Smooth muscle cell (in vitro differentiated cells): ENCODE results near the gene SCTR. TPM values are rescaled to one million over a fixed set of nuclear protein-coding genes. Genes with fewer than 3 reads are reported as not detected.

Experiments
- DNase-seq: peaks from one replicate; lab custom pipeline; 2025; ENCODE audit not compliant: unreplicated experiment; lab: John Stamatoyannopoulos, UW
- H2AFZ ChIP-seq: fragments of 200-600 bp; sonication (generic); 2 replicates; pipeline ENCODE4 v1.6.0; 2016; ENCODE audit warnings: antibody characterized with exemption, low read depth, mild to moderate bottlenecking
- H3F3A ChIP-seq: fragments of 200-600 bp; sonication (generic); 2 replicates; pipeline ENCODE4 v1.6.0; 2017; ENCODE audit warnings: antibody characterized with exemption, low read depth
- H3K27ac ChIP-seq: fragments of 200-600 bp; sonication (generic); 2 replicates; pipeline ENCODE4 v1.5.1; 2016; ENCODE audit warnings: low read depth, mild to moderate bottlenecking
- H3K27me3 ChIP-seq: fragments of 200-600 bp; sonication (generic); 2 replicates; pipeline ENCODE4 v1.6.1; 2016; ENCODE audit warnings: low read depth, mild to moderate bottlenecking
- H3K36me3 ChIP-seq: fragments of 200-600 bp; sonication (generic); 2 replicates; pipeline ENCODE4 v1.5.1; 2016; ENCODE audit warnings: low read depth
- H3K4me1 ChIP-seq: fragments of 200-600 bp; sonication (generic); 2 replicates; pipeline ENCODE4 v1.5.1; 2016; ENCODE audit warnings: low read depth
- H3K4me2 ChIP-seq: fragments of 200-600 bp; sonication (generic); 2 replicates; pipeline ENCODE4 v1.6.0; 2016; ENCODE audit warnings: mild to moderate bottlenecking
- H3K4me3 ChIP-seq: fragments of 200-600 bp; sonication (generic); 2 replicates; pipeline ENCODE4 v1.5.1; 2016; ENCODE audit warnings: mild to moderate bottlenecking
- H3K79me2 ChIP-seq: fragments of 200-600 bp; sonication (generic); 2 replicates; pipeline ENCODE4 v1.6.0; 2016; ENCODE audit warnings: low read depth, mild to moderate bottlenecking
- H3K9ac ChIP-seq: fragments of 200-600 bp; sonication (generic); 2 replicates; pipeline ENCODE4 v1.6.0; 2016; ENCODE audit warnings: low read depth
- H3K9me3 ChIP-seq: fragments of 200-600 bp; sonication (generic); replicated peaks from 2 replicates; pipeline ENCODE4 v1.5.1; 2016; ENCODE audit warnings: low read depth
- H4K20me1 ChIP-seq: fragments of 200-600 bp; sonication (generic); 2 replicates; pipeline ENCODE4 v1.6.0; 2016; ENCODE audit warnings: low read depth
- WGBS: methylation state at CpG from one replicate; pipeline ENCODE4 v1.1.7; 2016; ENCODE audit warnings: low lambda C conversion rate; 5-methylcytosine and 5-hydroxymethylcytosine counted together
- polyA plus RNA-seq: library from polyadenylated mRNA; unstranded; fragments of >200 nt; fragmentation: Nextera tagmentation; extraction: Ambion mirVana; gene quantifications from 2 replicates; pipeline ENCODE4 v1.2.1, GENCODE V29; 2016
- total RNA-seq: library from RNA; depleted of rRNA; stranded (reverse); fragments of >200 nt; gene quantifications from 2 replicates; pipeline ENCODE4 v1.2.3, GENCODE V29; 2014
- TF ChIP-seq, protein P1 (sequence below): fragments of 200-600 bp; sonication (generic); IDR thresholded peaks from 2 replicates; pipeline ENCODE4 v1.5.1; 2017; ENCODE audit warnings: borderline replicate concordance, mild to moderate bottlenecking, antibody characterized with exemption; ENCODE audit not compliant: insufficient read depth, poor library complexity, severe bottlenecking

The SCTR gene
- total and polyA plus RNA-seq, 2 experiments from 2014 or later, result not detected

DNA sequence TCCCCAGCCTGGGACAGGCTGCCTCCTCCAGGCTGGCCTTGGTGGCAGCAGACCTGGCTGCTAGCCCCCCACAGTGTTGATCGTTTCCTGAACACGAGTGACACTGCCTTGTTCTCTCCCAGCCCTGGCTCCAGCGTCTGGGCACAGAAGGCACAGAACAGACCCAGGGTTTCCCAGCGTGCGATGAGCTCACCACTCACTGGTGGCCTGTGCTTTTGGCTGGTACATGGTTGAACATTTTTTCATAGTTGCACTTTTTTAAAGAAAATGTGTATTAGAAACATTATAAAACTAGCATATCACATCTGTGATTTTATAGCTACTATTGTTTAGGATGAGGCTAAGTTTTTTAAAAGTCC lies 40.9 kb downstream of the SCTR start:
- Histone ChIP-seq H3K9ac (no peak overlapping the region), H3K4me1 (no peaks in the 10 kb centered on the region), H3K79me2 (no peaks in the 10 kb centered on the region), H3F3A (no peaks in the 10 kb centered on the region), H3K4me2 (no peak overlapping the region), H3K4me3 (no peak overlapping the region), H3K27ac (no peak overlapping the region), H2AFZ (no peak overlapping the region), H3K27me3 (no peaks in the 10 kb centered on the region), H3K36me3 (no peaks in the 10 kb centered on the region), H4K20me1 (no peaks in the 10 kb centered on the region), H3K9me3 (no peaks in the 10 kb centered on the region)
- TF ChIP-seq, protein P1, sequence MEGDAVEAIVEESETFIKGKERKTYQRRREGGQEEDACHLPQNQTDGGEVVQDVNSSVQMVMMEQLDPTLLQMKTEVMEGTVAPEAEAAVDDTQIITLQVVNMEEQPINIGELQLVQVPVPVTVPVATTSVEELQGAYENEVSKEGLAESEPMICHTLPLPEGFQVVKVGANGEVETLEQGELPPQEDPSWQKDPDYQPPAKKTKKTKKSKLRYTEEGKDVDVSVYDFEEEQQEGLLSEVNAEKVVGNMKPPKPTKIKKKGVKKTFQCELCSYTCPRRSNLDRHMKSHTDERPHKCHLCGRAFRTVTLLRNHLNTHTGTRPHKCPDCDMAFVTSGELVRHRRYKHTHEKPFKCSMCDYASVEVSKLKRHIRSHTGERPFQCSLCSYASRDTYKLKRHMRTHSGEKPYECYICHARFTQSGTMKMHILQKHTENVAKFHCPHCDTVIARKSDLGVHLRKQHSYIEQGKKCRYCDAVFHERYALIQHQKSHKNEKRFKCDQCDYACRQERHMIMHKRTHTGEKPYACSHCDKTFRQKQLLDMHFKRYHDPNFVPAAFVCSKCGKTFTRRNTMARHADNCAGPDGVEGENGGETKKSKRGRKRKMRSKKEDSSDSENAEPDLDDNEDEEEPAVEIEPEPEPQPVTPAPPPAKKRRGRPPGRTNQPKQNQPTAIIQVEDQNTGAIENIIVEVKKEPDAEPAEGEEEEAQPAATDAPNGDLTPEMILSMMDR, result no peak
- no peak for DNase-seq
- 79% methylated on average over 5 of the region's 5 CpGs for WGBS

- no peaks in the 10 kb centered on the region for H3K36me3 ChIP-seq
- H3K9me3 ChIP-seq, result no peaks in the 10 kb centered on the region
- H3F3A ChIP-seq, result no peaks in the 10 kb centered on the region
- no peak overlapping the region for H3K4me3 ChIP-seq
- no peaks in the 10 kb centered on the region for H3K79me2 ChIP-seq
- TF ChIP-seq, protein P1, result no peak
- no peaks in the 10 kb centered on the region for H4K20me1 ChIP-seq
- H3K27ac ChIP-seq, result no peak overlapping the region
- no peak overlapping the region for H3K4me2 ChIP-seq
- H3K9ac ChIP-seq, result no peak overlapping the region
- no peaks in the 10 kb centered on the region for H3K27me3 ChIP-seq
- WGBS, result 86% methylated on average over 20 of the region's 20 CpGs
- DNase-seq, result no peak
- no peaks in the 10 kb centered on the region for H3K4me1 ChIP-seq
- H2AFZ ChIP-seq, result no peak overlapping the region
These were observed 41.5 kb downstream of the SCTR start for GRCh38 chr2:119482481-119483394.

GRCh38 chr2:119481501-119482455 lies 42.5 kb downstream of the SCTR start:
- Histone ChIP-seq H3K4me3 (no peak overlapping the region), H3K79me2 (no peaks in the 10 kb centered on the region), H2AFZ (no peak overlapping the region), H3K27ac (no peak overlapping the region), H3K4me2 (no peak overlapping the region), H3K4me1 (no peaks in the 10 kb centered on the region), H3F3A (no peaks in the 10 kb centered on the region), H3K9ac (no peak overlapping the region), H4K20me1 (no peaks in the 10 kb centered on the region), H3K27me3 (no peaks in the 10 kb centered on the region), H3K9me3 (no peaks in the 10 kb centered on the region), H3K36me3 (no peaks in the 10 kb centered on the region)
- 84% methylated on average over 14 of the region's 16 CpGs for WGBS
- no peak for DNase-seq
- TF ChIP-seq, protein P1, result no peak
